GM03348 (cell line): ENCODE measurements around the gene COPG2.

ENCODE experiments used
- DNase-seq: peaks from one replicate; pipeline ENCODE4 v3.0.0; 2012; ENCODE audit warnings: low spot score

COPG2 gene

DNA sequence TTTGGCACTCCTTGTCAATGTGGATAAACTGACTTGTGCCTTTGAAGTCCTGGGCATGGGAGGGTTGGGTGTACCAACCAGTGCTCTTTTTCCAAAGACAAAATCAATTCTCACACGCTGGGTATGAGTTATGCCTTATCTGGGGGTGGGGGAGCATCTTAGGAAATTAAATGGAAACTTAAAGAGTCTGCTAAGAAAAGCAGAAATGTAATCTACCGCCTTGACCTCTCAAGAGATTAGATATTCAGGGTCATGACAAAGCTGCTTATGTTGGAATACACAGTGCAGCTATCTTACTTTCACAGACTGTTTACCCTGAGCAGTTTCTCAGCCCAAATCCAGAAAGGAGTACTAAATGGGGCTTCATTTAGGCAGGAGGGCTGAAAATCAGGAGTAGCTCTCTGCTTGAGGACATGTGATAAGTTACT lies 174.1 kb downstream of the COPG2 start:
- DNase-seq, result no peak

DNA sequence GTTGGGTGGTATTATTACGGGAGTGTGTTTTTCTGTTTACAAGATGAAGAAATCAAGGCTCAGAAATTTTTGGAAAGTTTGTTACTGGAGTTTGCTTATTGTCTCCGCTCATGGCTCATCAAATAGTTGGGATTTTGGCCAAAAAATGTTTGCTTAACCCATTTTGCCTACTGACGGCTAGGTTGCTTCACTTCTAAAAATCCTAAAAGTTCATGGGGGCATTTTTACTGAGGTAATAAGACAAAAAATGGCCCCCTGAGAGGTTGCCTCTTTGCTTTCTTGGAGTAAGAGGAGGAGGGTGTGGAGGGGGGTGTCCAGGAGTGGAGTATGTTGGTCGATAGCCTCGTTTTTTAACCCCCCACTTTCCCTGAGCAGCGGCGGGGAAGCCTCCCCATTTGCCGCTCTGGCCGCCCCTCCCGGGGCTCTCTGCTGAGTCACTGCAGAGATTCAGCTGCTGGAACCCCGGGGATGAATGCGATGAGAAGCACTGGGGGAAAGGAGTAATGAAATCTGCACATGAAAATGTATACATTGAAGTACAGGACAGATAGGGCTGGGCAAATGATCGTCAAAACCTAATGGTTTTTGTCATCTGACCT lies 175.2 kb downstream of the COPG2 start:
- DNase-seq, result no peak

DNA sequence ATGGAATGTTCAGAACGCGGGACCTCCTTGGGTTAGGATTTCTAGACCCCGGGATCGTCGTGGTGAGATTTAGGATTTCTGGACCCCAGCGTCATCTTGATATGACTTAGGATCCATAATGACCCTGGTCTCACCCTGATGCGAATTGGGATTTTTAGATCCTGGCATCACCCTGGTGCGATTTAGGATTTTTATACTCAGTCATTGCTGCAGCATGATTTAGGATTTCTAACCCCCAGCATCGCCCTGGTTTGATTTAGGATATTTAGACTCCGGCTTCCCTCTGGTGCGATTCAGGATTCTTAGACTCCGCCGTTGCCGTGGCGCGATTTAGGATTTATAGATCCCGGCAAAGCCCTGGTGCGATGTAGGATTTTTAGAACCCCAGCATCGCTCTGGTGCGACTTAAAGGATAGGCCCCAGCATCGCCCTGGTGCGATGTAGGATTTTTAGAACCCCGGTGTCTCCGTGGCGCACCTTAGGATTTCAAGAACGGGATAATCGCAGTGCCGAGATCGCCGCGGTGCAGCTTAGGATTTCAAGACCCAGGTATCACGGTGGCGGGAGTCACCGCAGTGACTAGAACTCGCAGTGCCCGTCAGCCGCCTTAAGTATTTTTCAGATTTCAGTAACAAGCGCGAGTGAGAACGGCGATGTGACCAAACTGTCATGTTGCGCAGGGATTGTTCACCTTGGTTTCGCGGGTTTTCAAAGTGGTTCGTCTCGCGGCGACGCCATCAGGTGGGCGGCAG lies 175.8 kb downstream of the COPG2 start:
- no peak for DNase-seq

DNA sequence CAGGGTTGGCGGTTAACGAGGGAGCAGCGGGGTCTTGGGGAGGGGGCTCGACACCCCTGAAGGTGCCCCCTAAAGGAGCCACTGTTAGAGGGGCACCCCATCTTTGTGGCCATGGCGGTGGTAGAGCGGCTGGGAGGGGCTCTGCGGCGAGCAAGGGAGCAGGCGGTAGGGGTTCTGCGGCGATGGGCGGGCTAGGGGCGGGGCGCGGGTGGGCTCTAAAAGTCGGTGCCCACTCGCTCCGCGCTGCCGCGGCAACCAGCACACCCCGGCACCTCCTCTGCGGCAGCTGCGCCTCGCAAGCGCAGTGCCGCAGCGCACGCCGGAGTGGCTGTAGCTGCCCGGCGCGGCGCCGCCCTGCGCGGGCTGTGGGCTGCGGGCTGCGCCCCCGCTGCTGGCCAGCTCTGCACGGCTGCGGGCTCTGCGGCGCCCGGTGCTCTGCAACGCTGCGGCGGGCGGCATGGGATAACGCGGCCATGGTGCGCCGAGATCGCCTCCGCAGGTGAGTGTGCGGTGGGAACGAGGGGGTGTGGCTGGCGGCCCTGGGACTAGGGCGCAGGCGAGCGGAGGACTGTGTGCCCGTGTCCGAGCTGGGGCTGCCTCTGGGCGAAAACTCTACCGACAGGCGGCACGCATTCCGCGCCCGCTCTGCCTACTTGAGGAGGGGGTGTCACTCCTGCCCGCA lies 176.6 kb downstream of the COPG2 start, which contains the start of gene MEST:
TSS of gene MEST (plus strand) at position 245 of the 682 bp plus-strand sequence. CDS start at position 474, 229 bp downstream.
- DNase-seq, result peak; percentile 32

DNA sequence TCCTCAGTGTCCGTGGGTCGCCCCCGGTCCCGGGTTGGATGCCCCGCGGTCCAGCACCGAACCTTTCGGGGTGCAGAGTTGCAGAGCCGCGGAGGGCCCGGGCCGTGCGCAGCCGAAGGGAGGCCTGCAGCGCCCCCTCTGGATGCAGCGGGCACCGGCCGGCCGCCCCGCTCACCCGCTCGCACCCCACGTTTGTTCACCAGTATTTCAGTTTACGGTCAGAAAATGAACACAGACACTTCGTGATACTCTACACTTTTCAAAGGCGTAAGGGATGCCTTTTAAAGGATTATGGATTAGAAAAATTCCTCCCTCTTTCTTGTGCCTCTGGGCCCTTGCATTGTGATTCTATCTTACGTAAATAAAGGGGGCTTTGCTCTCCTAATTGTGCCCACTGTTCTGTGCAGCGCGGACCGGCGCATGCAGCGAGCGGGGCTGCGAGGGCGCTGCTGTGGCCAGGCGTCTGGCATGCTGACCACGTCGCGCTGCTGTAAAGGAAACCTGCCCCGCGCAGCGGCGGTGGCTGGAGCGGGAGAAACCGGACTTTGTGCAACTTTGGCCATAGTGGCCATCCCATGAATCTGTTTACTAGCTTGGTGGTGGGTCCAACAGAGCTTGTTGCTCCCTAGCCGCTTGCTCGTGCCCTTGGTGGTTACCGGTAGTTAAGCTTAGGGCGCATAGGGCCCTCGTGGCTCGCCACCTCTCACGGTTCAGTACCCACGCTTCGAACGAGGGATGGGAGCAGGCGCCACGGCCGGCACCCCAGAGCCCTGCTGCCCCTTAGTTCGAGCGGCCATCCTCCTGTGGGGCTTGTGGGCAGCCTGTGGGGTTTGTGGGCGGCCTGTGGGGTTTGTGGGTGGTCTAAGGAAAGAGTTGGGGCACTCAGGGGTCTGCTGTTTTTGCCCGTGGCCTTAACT lies 177.4 kb downstream of the COPG2 start:
- DNase-seq, result peak; percentile 70

DNA sequence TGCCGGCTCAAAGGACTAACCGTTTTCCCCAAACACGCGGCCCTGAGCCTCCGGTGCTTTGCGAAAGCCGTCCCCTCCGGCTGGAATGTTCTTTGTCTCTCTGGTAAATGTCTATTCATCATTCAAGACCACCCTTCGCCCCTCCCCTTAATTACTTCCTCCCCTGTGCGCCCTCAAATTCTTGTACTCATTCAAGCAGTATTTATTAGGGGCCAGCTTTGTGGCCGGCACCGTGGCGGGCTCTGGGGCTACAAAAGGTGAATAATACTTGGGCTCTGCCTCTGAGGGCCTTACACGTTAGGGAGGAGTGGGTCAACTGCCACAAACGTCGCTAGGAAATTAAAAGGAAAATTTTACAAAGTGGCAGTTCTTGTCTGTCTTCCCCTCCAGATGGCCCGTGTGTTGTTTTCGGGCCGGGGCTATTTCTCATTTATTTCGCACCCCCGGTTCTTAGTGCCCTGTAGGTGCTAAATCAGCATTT lies 178.2 kb downstream of the COPG2 start:
- DNase-seq, result no peak

DNA sequence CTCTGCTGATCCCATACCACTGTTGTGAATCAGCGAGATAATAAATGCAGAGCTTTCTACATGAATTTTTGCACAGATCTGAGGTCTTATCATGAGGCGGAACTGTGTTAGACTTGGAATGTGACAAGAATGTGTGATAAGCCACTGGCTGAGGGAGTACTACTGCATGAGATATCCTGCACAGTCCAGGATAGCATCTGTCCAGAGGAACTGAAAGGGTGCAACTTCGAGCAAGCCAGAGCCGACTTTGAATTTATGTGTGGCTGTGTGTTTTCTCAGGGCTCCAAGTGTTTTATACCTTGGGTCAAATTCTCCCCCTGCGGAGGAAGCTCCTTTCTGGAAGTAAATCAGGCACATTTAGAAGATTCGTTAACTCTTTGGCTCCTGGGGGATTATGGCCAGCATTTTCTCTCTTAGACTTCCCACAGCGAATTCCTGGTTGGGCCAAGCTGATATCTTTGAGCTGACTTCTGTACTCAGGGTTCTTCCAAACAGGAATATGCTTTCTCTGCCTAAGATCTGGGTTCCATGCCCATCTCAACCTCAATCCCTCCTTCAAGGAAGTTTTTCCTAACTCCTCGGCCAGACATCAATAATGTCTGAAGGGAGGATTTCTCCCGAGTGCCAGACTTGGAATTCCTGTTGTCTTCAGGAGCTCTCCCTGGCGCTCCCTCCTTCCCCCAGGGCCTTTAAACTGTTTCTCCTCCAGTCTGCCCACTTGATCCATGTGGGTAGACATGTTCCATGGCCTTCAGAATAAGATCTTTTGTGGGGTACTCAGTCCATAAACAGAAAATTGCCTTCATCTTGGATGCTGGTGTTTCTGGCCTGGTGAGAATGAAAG lies 179.2 kb downstream of the COPG2 start:
- DNase-seq, result peak; percentile 16

DNA sequence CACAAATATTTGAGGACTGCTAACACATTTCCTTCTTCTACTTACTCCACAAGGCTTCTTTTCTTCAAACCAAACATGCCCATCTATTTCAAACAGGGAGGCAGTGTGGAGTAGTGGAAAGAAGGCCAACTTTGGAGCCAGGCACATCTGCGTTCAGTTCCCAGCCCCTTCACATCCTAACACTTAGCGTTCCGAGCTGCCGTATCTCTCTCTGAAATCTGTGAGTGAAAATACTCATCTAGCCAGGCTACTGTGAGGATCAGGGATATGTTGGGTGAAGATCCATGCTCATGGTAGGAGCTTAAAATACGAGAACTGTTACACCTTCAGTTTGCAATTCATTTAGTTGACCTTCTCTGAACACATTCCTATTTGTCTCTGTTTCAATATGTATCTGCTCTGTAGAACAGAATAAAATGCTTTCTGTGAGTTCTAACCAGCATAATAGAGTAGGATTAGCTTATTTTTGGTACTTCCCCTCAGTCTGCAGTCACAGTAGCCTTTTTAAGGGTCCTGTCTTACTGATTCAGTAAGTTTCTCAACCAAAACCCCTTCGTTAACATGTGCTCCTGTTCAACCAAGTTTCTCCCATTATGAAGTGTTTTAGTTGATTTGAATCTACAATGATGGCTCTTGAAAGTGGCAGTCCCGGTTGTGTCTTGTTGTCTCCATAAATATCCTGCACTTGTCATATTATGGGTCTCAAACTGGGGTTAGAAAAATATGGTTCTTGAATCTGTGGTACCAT lies 180.0 kb downstream of the COPG2 start:
- DNase-seq, result no peak

DNA sequence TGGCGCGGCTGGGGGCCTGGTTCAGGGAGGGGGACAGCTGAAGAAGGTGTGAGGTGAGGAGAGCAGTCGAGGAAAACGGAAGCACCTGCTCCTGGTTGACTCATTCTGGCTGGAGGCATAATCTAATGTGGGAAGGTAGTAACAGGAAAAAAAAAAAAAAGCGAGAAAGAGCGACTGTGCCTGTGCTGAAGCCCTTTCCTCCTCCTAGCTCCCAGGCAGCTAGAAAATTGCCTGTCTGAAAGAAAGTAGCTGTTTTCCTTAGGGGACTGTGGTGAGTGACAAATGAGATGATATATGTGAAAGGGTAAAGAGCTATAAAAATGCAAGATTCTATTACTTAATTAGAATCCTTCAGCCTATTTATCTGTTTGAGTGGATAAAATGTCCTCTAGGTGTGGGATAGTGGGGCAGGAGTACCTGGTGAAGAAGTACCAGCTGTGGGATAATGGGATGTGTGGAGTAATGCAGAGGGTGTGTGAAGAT lies 181.6 kb downstream of the COPG2 start:
- no peak for DNase-seq

DNA sequence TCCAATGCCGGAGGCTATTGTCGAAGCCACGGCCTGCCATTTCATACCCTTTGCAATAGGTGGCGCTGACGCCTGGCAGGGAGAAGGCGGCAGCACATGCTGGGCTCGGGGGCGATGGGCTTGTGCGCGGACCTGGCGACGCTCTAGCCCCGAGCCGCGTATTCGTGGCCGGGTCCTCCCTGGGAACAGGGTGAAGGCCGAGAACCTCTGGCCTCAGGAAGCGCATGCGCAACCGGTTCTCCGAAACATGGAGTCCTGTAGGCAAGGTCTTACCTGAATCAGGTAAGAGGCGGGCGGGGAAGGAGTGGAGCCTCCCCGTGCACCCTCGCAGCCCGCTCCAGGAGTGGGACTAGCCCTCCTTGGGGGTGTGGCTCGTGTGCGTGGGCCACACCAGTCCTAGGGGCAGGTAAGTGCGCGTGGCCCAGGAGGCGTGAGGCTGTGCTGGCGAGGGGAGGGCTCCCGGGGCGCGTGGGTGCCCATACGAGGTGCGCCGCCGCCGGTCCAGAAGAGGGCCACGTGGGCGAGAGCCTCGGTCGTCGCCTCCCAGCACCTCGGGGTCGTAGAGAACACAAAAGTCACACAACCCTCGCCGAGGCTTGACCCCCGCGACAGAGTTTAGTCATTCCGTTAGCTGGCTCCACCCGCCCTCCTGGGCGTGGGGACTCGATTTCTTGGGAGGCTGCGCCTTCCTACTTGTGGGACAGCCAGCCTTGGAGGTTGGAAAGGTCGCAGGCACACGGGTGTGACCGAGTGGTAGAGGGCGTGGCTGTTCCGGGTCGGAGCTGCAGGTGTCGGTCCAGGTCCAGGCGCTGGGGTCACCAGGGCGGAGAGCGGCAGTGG lies 182.2 kb downstream of the COPG2 start:
- DNase-seq, result no peak

DNA sequence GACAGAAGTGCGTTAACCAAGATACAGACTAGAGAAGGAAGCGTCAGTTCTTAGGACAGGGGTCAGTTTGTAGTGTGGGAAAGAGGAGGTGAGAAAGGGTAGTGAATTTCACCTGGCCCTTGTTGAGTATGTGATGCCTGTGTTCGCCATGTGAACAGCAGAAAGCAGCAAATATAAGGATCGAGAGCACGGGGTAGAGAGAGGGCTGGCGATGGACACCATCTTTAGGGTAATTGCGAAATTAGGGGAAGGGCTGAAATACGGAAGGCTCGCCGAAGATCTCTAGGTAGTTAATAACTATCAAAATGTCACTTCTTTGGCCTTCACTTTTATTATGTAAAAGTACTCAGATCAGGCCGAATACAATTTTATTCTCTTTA lies 182.8 kb downstream of the COPG2 start:
- DNase-seq, result no peak

DNA sequence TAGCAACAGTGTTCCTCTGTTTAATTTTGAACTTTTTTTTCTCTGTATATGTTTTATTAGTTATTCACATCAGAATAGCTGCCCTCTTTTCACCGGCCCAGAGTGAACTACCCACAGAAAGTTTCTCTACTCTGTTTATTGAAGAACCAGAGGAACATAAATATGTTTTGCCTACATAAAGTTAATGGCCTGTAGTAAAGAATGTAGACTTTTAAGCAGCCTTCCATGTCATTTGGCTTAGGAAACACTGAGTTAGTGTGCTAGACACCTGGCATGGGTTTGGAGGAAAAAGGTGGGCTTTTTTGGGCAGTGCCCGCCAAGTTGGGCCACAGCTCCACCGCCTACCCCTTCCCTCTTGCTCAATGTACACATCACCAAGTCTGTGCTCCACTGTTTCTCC lies 185.5 kb downstream of the COPG2 start:
- DNase-seq, result no peak

DNA sequence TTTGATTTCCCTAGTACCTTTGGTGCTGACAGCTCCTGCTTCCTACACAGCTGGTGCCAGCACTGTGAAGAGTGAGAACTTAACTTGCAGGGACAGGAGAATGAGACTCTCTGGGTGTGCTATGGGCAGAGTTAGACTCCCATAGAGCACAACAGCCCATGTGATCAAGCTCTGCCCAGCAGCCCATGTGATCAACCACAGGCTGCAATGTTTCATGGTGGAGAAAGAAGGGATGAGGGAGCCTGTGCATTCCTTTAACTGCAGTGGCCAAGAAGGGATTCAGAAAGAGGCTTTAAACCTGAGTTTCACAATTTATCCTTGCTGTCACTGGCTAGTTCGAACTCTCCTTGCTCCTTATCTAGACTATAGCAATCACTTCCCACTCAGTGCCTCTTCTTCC lies 186.7 kb downstream of the COPG2 start:
- peak; percentile 37 for DNase-seq

DNA sequence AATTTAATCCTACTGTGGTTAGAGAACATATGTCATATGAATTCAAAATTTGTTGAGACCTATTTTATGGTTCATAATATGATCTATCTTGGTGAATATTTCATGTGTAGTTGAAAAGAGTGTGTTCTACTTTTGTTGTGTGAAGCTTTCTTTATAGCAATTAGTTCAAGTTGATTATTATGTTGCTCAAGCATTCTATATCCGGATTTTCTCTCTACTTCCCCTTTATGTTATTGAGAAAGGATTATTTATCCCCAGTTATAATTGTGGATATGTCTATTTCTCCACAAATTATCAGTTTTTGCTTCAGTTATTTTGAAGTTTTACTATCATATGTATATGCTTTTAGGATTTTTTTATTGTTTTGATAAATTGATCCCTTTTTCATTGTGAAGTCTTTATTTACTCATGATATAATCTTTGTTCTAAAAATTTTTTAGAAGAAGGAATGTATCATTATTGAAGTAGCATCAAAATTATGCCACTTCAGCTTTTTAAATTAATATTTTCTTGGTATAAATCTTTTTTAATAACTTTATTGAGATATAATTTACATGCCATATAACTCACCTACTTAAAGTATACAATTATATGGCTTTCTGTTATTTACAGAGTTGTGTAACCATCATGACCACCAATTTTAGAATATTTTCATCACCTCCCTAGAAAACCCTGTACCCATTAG lies 188.7 kb downstream of the COPG2 start:
- DNase-seq, result no peak

DNA sequence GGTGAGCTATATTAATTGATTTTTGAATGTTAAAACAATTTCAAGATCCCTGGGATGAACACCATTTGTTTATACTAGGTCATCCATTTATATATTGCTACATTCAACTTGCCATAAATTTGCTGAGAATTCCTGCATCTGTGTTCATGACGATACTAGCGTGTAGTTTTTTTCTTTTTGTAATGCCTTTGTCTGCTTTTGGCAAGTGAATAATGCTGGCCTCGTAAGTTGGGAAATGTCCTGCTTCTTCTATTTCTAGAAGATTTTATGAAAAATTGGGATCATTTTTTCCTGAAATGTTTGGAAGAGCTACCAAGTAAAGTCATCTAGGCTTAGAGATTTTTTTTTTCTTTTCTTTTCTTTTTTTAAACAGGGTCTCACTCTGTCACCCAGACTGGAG lies 189.6 kb downstream of the COPG2 start:
- no peak for DNase-seq

DNA sequence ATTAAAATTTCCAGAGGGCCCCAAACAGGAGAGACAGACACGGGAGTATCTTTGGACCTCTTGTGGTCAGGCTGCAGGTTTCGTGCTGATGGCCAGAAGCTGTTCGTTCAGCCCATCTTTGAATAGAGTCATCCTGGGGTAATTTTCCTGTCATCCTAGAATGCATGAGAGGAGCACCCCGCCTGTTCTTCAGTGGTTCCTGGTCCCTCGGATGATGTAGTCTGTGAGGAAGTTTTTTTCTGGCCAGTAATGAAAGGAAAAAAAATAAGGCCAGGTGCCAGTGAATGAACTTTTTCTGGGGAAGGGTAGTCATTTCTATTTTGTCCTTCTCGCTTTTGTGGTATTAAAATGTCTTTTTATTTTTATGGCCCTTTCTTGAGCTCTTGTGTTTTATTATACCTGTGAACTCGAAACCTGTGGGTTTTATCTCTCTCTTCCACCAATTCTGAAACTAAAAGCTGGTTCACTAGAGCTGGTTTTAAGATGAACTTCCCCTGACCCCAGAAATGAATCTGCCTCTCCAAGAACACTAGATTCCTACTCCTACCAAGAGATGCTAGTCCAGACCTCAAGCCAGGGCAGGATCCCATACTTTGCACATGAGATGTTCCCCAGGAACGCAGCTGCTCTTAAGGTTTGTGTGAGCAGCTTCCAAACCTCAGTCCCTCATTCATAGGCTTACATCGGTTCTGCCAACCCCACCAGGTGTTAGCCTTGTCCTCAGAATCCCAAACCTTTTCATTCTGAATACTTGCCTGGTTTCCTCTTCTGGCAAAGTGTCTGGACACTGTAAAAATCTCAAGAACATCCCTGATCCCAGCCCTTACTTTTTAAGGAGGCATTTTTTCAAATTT lies 192.0 kb downstream of the COPG2 start:
- peak; percentile 28 for DNase-seq

DNA sequence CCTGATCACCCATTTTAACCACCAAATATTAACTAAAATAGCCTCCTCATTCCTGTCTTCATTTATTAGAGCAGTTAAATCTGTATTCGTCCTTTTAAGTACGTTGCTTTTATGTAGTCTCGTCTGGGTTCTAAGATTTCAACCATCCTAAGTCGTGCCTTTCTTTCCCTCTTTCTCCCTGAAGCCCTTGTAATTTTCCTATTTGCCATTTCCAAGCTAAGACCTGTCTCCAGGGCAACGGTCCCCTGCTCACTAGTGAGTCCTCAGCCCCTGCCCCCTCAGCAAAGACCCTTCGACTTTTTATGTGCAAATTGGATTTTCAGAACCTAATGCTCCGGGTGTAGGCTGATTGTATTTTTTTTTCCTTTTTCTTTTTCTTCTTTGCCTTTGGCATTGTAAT lies 192.8 kb downstream of the COPG2 start:
- DNase-seq, result no peak

DNA sequence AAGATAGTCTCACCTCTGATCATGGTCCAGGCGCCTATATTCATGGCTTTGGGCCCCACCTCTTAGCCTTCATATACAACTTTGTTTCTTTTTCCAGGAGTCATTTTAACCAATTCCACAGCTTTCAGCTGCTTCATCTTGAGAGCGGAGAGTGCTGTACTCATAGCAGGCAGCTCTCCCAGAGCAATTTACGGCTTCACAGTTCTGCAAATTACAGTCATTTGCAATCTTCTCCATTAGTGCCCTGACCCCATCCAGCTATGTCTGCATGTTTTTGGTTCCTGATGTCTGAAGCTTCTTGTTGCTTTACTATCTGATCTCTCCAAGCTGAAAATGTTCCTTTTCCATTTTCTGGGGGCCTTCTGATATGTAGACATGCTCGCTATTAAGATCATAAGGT lies 194.7 kb downstream of the COPG2 start:
- no peak for DNase-seq
